IgD-negative memory B cell (primary cell): ENCODE measurements around the gene INMT. TPM values are rescaled to one million over a fixed set of nuclear protein-coding genes. Genes with fewer than 3 reads are reported as not detected.

Experiments
- H3K27ac Mint-ChIP-seq, 3 donors: one replicate each; pipeline ENCODE4 v1.8.0; 2020 to 2022; ENCODE audit warnings: mild to moderate bottlenecking in 3 of 3, mixed read lengths in 3 of 3, moderate library complexity in 1 of 3
- H3K27me3 Mint-ChIP-seq: one replicate; pipeline ENCODE4 v1.8.0; 2021; ENCODE audit warnings: mixed read lengths
- H3K36me3 Mint-ChIP-seq: one replicate; pipeline ENCODE4 v1.8.0; 2020; ENCODE audit warnings: mild to moderate bottlenecking, mixed read lengths
- H3K4me1 Mint-ChIP-seq, 3 donors: one replicate each; pipeline ENCODE4 v1.8.0; 2020 to 2022; ENCODE audit warnings: mixed read lengths in 3 of 3, mild to moderate bottlenecking in 1 of 3
- H3K4me3 Mint-ChIP-seq, 4 donors: one replicate each; pipeline ENCODE4 v1.8.0; 2020 to 2022; ENCODE audit warnings: mild to moderate bottlenecking in 4 of 4, mixed read lengths in 4 of 4, moderate library complexity in 3 of 4
- H3K9me3 Mint-ChIP-seq, 3 donors: one replicate each; pipeline ENCODE4 v1.8.0; 2020 to 2021; ENCODE audit warnings: mixed read lengths in 3 of 3, mild to moderate bottlenecking in 1 of 3
- polyA plus RNA-seq: library from polyadenylated mRNA; unstranded; fragments of 300-500 nt; fragmentation: Illumina TruSeq; gene quantifications from one replicate; pipeline ENCODE4 v1.2.3, GENCODE V29; 2021

Gene INMT
- polyA plus RNA-seq, 1 donor from 2014 or later = not detected

GRCh38 chr7:30734497-30734896 is 17.4 kb upstream of the INMT start:
- H3K27me3 Mint-ChIP-seq = peaks cover 6% of the 10 kb centered on the region
- H3K4me1 Mint-ChIP-seq = peaks cover 4 to 7% (median 7%) of the 10 kb centered on the region in 3 donors
- no peak overlapping the region for H3K4me3 Mint-ChIP-seq
- no peaks in the 10 kb centered on the region for H3K9me3 Mint-ChIP-seq
- H3K36me3 Mint-ChIP-seq = no peaks in the 10 kb centered on the region
- no peak overlapping the region for H3K27ac Mint-ChIP-seq

GRCh38 chr7:30735631-30736030 is 16.3 kb upstream of the INMT start:
- Mint-ChIP-seq H3K9me3 (no peaks in the 10 kb centered on the region), H3K4me3 (no peak overlapping the region), H3K36me3 (no peaks in the 10 kb centered on the region), H3K4me1 (peaks cover 2 to 9% (median 7%) of the 10 kb centered on the region in 3 donors), H3K27ac (no peak overlapping the region), H3K27me3 (peaks cover 9% of the 10 kb centered on the region)

- Mint-ChIP-seq H3K36me3 (no peaks in the 10 kb centered on the region), H3K27ac (no peak overlapping the region), H3K9me3 (no peaks in the 10 kb centered on the region), H3K27me3 (peaks cover 9% of the 10 kb centered on the region), H3K4me3 (no peak overlapping the region), H3K4me1 (peaks cover 2 to 9% (median 7%) of the 10 kb centered on the region in 3 donors)
These were observed 15.6 kb upstream of the INMT start for GRCh38 chr7:30736291-30736690.

GRCh38 chr7:30738026-30738915 is 13.7 kb upstream of the INMT start:
- Mint-ChIP-seq H3K4me3 (peak overlapping the region in 1 of 4 donors; percentile 65), H3K27ac (peak overlapping the region in 2 of 3 donors; percentile 46 to 89), H3K4me1 (peaks cover 2 to 9% (median 7%) of the 10 kb centered on the region in 3 donors), H3K9me3 (no peaks in the 10 kb centered on the region), H3K36me3 (no peaks in the 10 kb centered on the region), H3K27me3 (peaks cover 6% of the 10 kb centered on the region)

GRCh38 chr7:30739691-30740090 is 12.2 kb upstream of the INMT start:
- H3K9me3 Mint-ChIP-seq = no peaks in the 10 kb centered on the region
- no peak overlapping the region for H3K27ac Mint-ChIP-seq
- no peaks in the 10 kb centered on the region for H3K36me3 Mint-ChIP-seq
- peaks cover 2 to 9% (median 7%) of the 10 kb centered on the region in 3 donors for H3K4me1 Mint-ChIP-seq
- H3K4me3 Mint-ChIP-seq = no peak overlapping the region
- H3K27me3 Mint-ChIP-seq = peaks cover 13% of the 10 kb centered on the region

GRCh38 chr7:30740417-30741181 is 11.3 kb upstream of the INMT start:
- Mint-ChIP-seq H3K27ac (no peak overlapping the region), H3K4me1 (peaks cover 2 to 9% (median 7%) of the 10 kb centered on the region in 3 donors), H3K27me3 (peaks cover 12% of the 10 kb centered on the region)

GRCh38 chr7:30741289-30741688 is 10.6 kb upstream of the INMT start:
- no peak overlapping the region for H3K4me3 Mint-ChIP-seq
- H3K27ac Mint-ChIP-seq = no peak overlapping the region
- no peaks in the 10 kb centered on the region for H3K9me3 Mint-ChIP-seq
- H3K36me3 Mint-ChIP-seq = no peaks in the 10 kb centered on the region
- H3K27me3 Mint-ChIP-seq = peaks cover 12% of the 10 kb centered on the region
- peaks cover 2 to 9% (median 7%) of the 10 kb centered on the region in 3 donors for H3K4me1 Mint-ChIP-seq

More at GRCh38 chr7:30740417-30741181, 11.3 kb upstream of the INMT start:
- Mint-ChIP-seq H3K36me3 (no peaks in the 10 kb centered on the region), H3K9me3 (no peaks in the 10 kb centered on the region), H3K4me3 (no peak overlapping the region)

- Mint-ChIP-seq H3K9me3 (no peaks in the 10 kb centered on the region), H3K36me3 (no peaks in the 10 kb centered on the region), H3K27ac (no peak overlapping the region), H3K27me3 (peaks cover 12% of the 10 kb centered on the region), H3K4me1 (peaks cover 0 to 2% (median 2%) of the 10 kb centered on the region in 3 donors), H3K4me3 (peak overlapping the region in 1 of 4 donors; percentile 75)
These were observed 8.4 kb upstream of the INMT start for GRCh38 chr7:30743371-30744074.

- peaks cover 12% of the 10 kb centered on the region for H3K27me3 Mint-ChIP-seq
- no peaks in the 10 kb centered on the region for H3K36me3 Mint-ChIP-seq
- peak overlapping the region in 1 of 4 donors; percentile 75 for H3K4me3 Mint-ChIP-seq
- H3K27ac Mint-ChIP-seq = peak overlapping the region in 1 of 3 donors; percentile 2
- H3K9me3 Mint-ChIP-seq = no peaks in the 10 kb centered on the region
- peaks cover 0 to 2% (median 0%) of the 10 kb centered on the region in 3 donors for H3K4me1 Mint-ChIP-seq
These were observed 7.9 kb upstream of the INMT start for GRCh38 chr7:30744075-30744417.

GRCh38 chr7:30745261-30745941 is 6.5 kb upstream of the INMT start:
- Mint-ChIP-seq H3K36me3 (no peaks in the 10 kb centered on the region), H3K27ac (no peak overlapping the region), H3K4me3 (no peak overlapping the region), H3K4me1 (peaks cover 0 to 2% (median 0%) of the 10 kb centered on the region in 3 donors), H3K9me3 (peaks cover 0 to 3% (median 0%) of the 10 kb centered on the region in 3 donors), H3K27me3 (peaks cover 11% of the 10 kb centered on the region)

- no peaks in the 10 kb centered on the region for H3K36me3 Mint-ChIP-seq
- H3K27me3 Mint-ChIP-seq = peaks cover 2% of the 10 kb centered on the region
- no peaks in the 10 kb centered on the region for H3K4me1 Mint-ChIP-seq
- H3K4me3 Mint-ChIP-seq = no peak overlapping the region
- peaks cover 0 to 3% (median 2%) of the 10 kb centered on the region in 3 donors for H3K9me3 Mint-ChIP-seq
- no peak overlapping the region for H3K27ac Mint-ChIP-seq
These were observed 1.9 kb upstream of the INMT start for GRCh38 chr7:30750010-30750409.

- no peak overlapping the region for H3K4me3 Mint-ChIP-seq
- no peaks in the 10 kb centered on the region for H3K4me1 Mint-ChIP-seq
- no peaks in the 10 kb centered on the region for H3K36me3 Mint-ChIP-seq
- H3K27me3 Mint-ChIP-seq = no peaks in the 10 kb centered on the region
- H3K9me3 Mint-ChIP-seq = peaks cover 0 to 3% (median 2%) of the 10 kb centered on the region in 3 donors
- no peak overlapping the region for H3K27ac Mint-ChIP-seq
These were observed 968 bp upstream of the INMT start for GRCh38 chr7:30750683-30751650.

GRCh38 chr7:30752484-30752883 is 549 bp downstream of the INMT start:
- peaks cover 0 to 3% (median 2%) of the 10 kb centered on the region in 3 donors for H3K9me3 Mint-ChIP-seq
- peaks cover 0 to 2% (median 0%) of the 10 kb centered on the region in 3 donors for H3K4me1 Mint-ChIP-seq
- no peaks in the 10 kb centered on the region for H3K27me3 Mint-ChIP-seq
- H3K36me3 Mint-ChIP-seq = no peaks in the 10 kb centered on the region
- no peak overlapping the region for H3K4me3 Mint-ChIP-seq
- H3K27ac Mint-ChIP-seq = no peak overlapping the region
